HL-60/S4 treated with retinoic acid at 250 ng/mL for 4 days and 3 days (cell line): ENCODE data around the gene ZNF219.

Experiments
- in situ Hi-C: fragments of 300-500 bp; cut with MboI; formaldehyde crosslinking; loops from 2 replicates; pipeline ENCODE4 v1.7.0; 2022; ENCODE audit warnings: low sequenced_read_pairs

The ZNF219 gene

DNA sequence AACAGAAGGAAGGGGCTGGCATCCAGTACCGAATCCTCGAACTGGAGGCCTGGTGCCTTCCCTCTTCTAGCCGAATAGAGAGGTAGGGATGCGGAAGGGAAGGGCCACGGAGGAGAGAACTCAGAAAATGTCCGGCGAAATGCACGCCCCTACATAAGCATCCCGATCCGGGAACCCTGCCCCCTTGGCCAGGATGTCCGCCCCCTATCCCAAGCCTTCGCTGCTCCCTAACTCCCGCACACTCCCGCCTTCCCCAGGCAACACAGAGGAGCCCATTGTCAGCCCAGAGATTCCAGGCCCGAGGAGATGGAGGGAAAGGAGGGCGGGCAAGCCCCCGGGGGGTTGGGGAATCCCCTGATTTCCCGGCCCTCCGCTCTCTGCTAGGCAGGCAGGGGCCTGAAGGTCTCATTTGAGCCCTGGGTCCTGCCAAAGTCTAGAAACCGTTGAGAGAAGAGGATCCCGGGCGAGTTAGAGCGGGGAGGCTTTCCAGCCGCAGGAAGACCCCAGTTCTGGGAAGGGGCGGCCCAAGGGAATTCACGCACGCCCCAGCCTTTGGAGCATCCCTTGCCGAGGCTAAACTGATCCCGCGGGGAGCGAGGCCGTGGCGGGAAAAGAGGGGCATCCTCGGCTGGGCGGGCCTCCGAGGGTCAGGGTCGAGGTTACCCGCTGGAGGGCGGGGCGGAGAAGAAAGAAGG, 28.9 kb downstream of the ZNF219 start:
- in situ Hi-C loops: no loop called here

DNA sequence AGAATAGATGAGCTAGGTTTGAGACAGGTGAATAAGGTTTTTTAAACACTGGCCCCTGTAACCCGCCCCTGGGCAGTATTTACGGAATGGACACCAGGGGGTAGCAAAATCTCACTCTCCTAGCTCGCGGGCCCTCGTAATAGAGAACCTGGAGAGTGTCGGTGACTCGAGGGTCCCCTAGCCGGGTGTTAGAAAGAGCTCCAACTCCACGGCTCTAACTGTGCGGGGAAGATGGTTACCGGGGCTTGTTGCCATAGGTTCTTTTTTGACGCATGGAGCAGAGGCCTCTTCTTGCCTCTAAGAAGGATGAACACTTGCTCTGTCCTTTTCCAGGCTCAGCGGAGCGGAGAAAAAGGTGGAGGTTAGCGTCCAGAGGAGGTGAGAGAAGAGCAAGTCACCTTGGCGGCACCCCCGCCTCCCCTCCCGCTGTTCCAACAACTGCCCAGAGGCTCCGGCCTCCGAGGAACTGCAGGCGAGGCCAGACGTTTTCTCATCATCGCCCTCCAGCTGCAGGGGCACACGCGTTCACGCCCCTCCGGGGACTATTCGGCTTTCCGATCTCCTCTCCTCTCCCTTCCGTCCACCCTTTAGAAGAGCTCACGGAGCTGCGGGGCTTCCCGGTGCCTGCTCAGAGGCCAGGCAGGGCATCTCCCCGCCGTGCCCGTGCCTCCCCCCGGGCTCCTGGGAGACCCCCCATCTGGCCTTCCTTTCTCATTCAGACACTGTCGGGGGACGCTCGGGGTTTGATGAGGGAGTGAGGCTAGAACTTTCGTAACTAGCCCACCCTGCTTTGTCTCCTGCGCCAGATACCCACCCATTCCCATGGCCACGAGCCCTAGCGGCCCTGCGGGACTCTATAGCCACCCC, 29.7 kb downstream of the ZNF219 start:
- in situ Hi-C loops: no loop called here

DNA sequence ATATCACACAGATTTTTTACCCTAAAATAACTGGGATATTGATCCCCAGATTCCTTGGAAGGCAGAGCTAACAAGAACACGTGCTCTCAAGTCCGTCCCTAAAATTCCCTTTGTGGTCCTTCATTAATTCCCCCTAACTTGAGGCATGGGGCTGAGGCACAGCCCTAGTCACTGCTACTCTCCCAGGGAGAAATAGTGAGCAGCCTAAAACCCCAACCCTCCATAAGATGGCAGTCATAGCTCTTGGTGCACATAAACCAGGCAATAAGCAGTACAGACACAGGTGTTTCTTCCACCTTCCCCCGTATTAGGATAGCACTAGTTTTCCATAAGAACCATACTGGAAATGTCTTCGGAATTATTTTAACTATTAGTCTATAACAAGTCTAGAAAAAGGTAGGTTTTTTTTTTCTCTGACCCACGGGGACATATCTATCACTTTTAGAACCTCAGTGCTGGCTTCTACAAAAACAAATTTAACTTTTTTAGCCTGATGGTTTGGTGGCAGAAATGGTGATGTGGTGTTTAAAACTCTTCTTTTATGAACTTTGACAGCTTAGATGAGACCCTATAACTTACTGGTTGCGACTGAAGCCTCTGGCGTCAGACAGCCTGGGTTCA, 31.5 kb downstream of the ZNF219 start:
- in situ Hi-C loops: no loop called here

DNA sequence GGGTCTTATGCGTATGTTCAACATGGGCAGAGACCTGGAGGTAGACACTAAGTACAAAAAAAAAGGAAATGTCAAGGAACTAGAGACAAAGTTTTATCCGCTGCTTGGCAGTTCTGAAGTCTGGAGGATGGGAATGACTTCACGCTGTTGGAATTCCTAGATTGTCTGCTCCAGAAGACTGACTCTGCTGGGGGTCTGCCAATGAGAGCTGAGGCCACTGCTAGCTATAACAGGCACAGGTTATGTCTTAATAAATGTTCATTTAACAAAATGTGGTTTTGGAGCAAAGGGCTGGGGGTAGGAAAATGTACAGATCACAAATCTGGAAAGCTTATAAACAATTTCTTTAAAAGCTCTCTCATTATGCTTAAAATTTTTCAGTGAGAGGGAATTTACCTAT, 35.0 kb downstream of the ZNF219 start:
- in situ Hi-C loops: no loop called here

DNA sequence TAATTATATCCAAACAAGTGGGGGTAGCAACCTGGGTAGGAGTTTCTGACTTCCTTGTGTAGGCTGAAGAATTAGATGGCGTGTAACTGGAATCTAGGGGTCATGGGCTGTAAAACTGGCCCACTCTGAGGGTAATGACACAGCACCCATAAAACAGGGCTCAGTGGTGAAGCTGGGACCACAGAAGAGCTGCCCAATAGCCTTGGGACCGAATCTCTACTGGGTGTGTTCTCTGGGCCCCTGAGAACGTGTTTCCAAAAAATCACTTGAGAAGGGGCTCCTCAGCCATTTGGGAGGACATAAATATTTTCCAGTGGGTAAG, 37.1 kb downstream of the ZNF219 start:
- in situ Hi-C loops: no loop called here

DNA sequence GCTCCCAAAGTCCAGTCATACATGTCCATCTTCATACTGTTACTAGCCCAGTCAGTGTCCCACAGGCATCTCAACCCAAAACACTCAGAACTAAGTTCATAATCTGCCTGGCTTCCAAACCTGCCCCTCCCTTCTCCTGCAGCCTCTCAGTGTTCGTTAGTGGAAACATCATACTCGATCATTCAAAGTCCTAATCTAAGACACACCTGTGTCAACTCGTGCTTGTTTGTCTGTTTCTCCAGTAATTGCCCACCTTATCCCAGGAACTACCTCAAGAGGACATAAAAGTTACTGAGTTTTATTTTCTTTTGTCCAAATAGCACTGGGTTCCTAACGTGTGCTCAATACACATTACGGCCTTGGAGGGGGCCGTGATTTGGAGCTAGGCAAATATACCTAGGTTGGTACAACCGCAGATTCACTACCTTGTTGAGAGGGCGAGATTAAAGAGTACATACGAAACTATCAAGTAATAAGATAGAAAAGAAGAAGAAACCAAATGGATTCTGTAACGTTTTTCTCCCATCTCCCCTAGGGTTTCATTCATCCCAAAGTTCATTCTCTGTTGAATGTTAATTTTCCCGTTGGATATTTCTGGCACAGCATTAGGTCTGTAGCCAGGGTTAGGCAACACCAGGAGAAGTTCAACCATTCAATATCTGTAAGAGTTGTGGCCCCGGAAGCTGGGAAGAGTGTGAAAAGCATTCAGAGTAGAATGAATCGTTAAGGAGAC, 37.7 kb downstream of the ZNF219 start:
- in situ Hi-C loops: no loop called here

DNA sequence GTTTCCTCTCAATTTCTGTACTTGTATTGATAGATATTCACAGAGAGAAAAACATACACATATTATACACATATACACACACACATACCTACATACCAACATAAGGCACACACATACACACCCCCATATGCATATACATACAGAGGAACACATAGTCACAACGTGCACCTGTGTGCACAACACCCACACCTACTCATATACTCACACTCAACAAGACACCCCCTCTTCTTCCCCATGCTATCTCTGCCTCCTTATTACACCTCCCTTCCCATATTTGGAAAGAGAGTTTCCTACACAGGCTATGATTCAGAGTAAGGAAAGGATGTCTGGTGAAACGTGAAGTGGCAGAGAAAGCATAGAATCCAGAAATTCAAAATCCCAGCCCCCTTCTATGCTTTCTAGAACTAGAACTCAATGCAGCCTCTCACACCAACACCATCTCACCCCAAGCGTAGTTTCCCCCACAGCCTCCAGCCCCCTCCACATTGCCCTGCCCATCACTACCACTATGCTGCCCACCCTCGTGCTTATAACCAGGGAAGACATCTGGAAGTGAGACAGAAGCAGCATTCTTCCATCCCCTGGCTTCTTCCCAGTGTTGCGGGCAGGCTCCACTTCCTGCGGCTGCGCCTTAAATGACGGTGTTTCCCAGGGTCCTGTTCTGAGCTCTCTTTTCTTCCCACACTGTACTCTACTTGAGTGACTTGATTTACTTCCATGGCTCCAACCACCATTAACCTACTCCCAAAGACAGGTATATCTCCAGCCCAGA, 38.4 kb downstream of the ZNF219 start:
- in situ Hi-C loops: no loop called here

DNA sequence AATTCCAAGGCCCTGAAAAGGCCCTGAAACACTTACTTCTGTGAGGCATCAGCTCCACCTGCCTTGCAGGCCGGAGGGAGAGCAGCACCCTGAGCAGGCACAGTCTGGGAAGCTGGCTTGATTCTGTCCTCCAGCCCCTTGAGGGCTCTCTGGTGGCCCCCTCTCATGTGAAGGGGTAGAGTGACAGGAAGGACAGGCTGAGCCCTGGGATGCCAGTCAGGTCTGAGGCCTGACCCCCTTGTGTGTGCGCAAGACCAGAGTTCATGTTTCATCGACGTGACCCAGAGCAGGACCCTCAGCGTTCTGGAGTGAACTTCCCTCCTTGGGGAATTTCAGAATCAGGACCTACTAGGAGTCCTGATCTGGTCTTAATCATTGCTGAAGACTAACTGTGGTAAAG, 39.6 kb downstream of the ZNF219 start:
- in situ Hi-C loops: no loop called here

DNA sequence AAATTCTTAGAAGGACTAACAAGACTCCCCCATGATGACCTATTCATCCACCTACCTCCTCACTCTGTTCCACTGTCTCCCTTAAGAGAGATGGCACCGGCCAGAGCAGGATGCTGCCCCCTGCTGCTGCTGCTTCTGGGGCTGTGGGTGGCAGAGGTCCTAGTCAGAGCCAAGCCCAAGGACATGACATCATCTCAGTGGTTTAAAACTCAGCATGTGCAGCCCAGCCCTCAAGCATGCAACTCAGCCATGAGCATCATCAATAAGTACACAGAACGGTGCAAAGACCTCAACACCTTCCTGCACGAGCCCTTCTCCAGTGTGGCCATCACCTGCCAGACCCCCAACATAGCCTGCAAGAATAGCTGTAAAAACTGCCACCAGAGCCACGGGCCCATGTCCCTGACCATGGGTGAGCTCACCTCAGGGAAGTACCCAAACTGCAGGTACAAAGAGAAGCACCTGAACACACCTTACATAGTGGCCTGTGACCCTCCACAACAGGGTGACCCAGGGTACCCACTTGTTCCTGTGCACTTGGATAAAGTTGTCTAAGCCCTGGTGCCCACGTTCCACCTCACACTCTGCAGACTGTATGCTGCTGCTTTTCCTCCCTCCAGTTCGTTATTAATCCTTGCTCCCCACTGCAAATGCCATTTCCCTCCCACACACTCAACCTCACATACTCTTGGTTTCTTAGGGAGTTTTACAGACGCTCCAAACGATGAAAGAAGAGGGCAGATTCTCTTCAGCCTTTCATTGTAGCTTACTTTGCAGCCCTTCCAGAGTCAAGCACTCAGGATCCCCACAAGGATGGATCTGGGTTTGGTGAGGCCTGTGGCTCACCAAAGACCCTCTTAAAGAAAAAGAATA, 40.4 kb downstream of the ZNF219 start, which contains the start of gene RNASE8:
RNASE8 (plus strand) TSS at position 20 of the 873 bp plus-strand sequence; CDS start at position 91, 71 bp downstream.
- in situ Hi-C loops: no loop called here

DNA sequence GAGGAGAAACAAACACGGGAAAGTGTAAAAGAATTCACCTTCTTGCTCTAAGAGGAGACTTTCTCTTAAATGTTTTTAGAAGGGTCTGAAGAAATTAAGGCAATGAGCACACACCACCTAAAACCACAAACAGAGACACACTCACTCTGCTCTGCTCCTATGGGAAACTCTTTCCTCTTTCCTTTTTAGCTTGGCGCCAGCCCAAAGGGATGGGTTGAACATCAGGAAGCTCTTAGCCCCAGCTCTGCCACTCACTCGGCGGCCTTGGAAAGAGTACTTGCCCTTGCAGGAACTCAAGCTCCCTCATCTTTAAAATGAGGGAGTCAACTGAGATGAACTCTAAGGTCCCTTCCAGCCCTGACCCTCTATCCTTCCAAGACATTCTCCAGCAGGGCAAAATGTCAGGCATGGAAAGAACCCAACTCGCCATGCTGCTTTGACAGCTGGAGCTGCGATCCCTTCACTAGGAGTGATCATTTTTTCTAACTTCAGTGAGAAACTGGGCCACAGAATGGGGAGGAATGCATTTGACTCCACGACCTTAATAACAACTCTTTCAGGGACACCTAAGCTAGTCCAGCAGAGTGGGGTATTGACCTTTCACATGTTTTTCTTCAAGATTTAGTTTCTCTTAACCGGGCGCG, 41.8 kb downstream of the ZNF219 start:
- in situ Hi-C loops: no loop called here

DNA sequence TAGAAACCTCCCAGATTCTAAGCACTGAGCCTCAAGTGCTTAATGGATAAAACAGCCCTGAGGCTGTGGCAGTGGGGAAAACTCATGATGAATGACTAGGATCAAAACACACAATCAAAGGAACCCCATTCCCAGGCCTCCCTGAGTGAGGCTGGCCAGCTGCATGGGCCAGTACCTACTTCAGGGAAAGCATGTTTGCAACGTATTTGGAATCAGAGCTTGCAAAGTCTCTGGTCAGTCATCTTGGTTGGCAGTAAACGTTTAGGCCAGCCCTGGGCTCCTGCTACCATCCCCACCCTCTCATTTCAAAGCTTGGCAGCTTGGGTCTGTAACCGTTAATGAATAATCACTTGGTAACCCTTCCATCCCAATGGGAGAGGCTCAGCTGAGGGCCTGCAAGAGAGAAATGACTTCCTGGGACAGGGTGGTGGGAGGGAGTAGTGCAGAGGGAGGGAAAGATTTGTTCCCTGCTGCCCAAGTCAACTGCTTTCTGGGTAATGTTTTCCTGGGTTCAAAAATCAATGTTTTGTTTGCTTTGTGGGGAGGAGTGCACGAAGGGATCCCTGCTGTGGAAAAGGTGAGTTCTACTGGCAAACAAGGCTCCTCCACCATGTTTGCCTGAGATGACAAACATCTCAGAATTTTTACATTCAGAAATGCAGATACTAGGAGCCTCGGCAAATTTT, 42.9 kb downstream of the ZNF219 start:
- in situ Hi-C loops: no loop called here

DNA sequence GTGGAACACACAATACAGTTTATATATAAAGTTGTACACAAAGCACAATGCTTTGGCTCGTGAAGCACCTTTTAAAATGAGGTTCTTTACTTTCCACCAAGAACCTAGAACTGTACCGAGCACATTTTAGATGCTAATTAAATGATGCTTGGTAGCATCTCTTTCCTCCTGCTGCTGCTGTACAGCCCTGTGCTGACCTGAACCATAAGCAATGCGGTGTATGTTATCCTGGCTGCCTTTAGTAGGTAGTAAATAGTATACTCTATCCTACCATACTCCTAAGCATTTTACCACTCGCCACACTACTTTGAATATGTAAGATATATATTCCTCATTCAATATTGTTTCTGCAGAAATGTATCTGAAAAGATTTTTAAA, 43.7 kb downstream of the ZNF219 start:
- in situ Hi-C loops: no loop called here

DNA sequence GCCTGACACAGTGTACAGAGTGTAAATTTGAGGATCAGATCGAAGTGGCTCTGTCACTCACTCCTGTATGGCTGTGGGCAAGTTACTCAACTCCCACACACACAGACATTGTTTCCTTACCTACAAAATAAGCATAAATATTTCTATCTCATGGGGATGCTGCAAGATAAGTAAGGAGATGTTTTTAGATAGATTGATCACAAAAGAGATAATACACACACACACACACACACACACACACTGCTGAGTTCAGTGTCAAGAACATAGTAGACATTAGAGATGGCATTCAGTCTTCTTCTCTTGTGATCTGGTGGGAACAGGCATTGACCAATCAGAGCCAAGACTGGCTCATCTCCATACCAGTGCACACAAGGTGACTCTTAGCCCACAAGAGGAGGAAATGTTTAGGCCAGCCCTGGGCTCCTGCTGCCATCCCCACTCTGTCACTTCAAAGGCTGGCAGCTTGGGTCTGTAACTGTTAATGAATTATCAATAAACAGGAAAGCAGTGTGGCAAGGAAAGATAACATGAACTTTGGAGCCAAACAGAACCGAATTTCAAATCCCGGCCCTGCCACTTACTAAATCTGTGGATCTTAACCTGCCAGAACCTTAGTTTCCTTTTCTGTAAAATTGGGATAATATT, 44.2 kb downstream of the ZNF219 start:
- in situ Hi-C loops: no loop called here

DNA sequence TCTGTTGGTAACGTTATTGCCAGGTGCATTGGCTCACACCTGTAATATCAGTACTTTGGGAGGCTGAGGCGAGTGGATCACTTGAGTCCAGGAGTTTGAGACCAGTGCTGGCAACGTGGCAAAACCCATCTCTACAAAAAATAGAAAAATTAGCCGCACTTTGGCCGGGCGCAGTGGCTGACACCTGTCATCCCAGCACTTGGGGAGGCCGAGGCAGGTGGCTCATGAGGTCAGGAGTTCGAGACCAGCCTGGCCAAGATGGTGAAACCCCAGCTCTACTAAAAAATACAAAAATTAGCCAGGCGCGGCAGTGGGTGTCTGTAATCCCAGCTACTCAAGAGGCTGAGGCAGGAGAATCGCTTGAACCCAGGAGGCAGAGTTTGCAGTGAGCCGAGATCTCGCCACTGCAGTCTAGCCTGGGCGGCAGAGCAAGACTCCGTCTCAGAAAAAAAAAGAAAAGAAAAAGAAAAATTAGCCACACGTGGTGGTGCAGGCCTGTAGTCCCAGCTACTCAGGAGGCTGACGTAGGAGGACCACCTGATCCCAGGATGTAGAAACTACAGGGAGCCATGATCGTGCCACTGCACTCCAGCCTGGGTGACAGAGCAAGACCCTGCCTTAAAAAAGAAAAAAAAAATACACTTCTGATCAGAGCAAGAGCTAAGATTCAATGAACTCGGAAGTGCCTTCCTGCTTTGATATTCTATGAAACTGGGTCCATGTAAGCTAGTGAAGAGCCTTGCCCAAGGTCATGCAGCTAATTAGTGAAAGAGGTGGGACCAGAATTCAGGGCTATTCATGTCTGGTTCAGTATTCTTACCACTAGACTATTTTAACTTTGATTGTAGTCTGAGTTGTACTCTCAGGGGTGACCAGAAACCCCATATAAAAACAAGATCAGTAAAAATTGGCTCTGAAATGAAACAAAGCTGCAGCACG, 45.0 kb downstream of the ZNF219 start:
- in situ Hi-C loops: no loop called here

DNA sequence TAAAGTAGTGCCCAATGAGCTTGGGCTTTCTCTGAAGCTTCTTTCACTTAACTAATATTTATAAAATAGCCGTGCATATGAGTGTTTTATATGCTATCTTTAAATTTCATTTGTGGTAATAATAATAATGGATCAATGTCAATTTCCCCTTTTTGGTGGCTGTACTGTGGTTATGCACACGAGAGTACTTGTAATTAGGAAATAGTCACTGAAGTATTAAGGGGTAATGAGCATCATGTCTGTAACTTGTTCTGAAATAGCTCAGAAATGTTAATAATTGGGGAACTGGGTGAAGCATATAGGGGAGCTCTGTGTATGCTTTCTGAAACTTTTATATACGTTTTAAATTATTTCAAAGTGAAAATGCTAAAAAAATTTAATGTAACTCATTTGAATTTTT, 47.9 kb downstream of the ZNF219 start:
- in situ Hi-C loops: no loop called here

DNA sequence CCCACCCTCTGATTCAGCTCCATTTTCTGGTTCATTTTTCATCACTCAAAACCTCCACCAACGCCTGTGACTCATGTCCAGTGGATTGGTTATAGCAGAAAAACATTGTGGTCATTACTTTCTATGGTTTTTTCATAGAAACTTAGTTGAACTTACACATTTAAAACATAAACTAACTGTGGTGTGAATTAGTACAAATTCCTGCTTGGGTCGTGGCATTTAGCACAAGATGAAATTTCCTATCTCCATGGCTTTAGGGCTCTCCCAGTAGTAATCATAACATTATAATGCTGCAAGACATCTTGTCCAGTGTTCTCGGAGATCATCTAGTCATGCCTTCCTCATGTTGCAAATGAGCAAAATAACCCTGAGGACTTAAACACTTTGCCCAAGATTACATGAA, 49.2 kb downstream of the ZNF219 start:
- in situ Hi-C loops: no loop called here

DNA sequence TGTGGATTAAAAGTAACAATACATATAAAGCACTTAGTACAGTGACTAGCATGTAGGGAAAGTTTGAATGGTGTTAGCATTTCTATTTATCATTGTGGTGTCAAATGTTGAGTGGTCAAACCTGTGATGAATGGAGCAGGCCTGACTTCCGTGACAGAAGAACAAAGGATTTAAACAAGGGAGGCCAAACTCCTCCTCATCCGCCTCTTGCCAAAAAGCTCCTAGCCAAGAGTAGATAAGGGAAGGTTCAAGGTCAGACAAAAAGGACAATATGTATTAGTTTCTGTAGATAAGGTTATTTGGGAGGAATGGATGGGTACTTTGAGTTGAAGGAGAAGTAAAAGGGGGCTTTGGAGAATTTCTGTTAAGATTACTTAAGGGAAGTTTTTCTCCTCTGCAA, 49.8 kb downstream of the ZNF219 start:
- in situ Hi-C loops: no loop called here
